ENCODE results near the gene CDH4. TPM values are rescaled to one million over a fixed set of nuclear protein-coding genes. Genes with fewer than 3 reads are reported as not detected.

CDH4 gene
- total and polyA plus RNA-seq, 2 of the 13 experiments (the other 11 are each of a cell fraction or from before 2014, with no cell fraction given), result not detected

GRCh38 chr20:61535956-61536355, 283.9 kb downstream of the CDH4 start:
- FAIRE-seq (no peak), DNase-seq (ENCODE audit: low spot score) (no peak), ATAC-seq (no peak)
- in situ Hi-C loops (cut with HindIII; ENCODE audit: extremely low pct_ligation_motif_present, low pct_unique_long_range_greater_than_20kb) (no loop called here), intact Hi-C loops (cut with micrococcal nuclease; ENCODE audit: unreplicated experiment) (no loop called here)
- H3K36me3 ChIP-seq (replicated peaks in 1 of 2; ENCODE audit: control insufficient read depth in 1 of 2, insufficient read depth in 2 of 2, low read length in 2 of 2), result no peaks in the 10 kb centered on the region
- no peaks in the 10 kb centered on the region for H3K4me1 ChIP-seq (ENCODE audit: insufficient read depth, low read length)
- ChIA-PET POLR2A (no interaction called here), CTCF (ENCODE audit: low intra/inter-chr PET ratio, low total read pairs) (no interaction called here)
- WGBS (ENCODE audit: low lambda C conversion rate), result 0% methylated on average over 1 of the region's 8 CpGs
- no peak for TF ChIP-seq CREBL2 (CRISPR knock-in tag; IDR thresholded peaks at IDR 0.05; ENCODE audit: borderline replicate concordance)
- TF ChIP-seq NFE2L2 (IDR thresholded peaks at IDR 0.05; ENCODE audit: low read length), result no peak
- no peak for TF ChIP-seq MAFK (conservative IDR thresholded peaks at IDR 0.05 in 1 of 2, IDR thresholded peaks at IDR 0.05 in 1 of 2; ENCODE audit: low read length in 2 of 2)
- TF ChIP-seq ZNF180 (CRISPR knock-in tag; IDR thresholded peaks at IDR 0.05; ENCODE audit: borderline replicate concordance, low read depth), result no peak
- TF ChIP-seq, protein P1, sequence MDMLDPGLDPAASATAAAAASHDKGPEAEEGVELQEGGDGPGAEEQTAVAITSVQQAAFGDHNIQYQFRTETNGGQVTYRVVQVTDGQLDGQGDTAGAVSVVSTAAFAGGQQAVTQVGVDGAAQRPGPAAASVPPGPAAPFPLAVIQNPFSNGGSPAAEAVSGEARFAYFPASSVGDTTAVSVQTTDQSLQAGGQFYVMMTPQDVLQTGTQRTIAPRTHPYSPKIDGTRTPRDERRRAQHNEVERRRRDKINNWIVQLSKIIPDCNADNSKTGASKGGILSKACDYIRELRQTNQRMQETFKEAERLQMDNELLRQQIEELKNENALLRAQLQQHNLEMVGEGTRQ (IDR thresholded peaks at IDR 0.05; ENCODE audit: low read depth, low read length), result no peak
- TF ChIP-seq, protein P1 (CRISPR knock-in tag; IDR thresholded peaks at IDR 0.05; ENCODE audit: borderline replicate concordance), result no peak
- no peak for TF ChIP-seq ZBTB44 (CRISPR knock-in tag; IDR thresholded peaks at IDR 0.05)
- TF ChIP-seq ZNF138 (CRISPR knock-in tag; IDR thresholded peaks at IDR 0.05; ENCODE audit: low read depth), result no peak
- no peak for TF ChIP-seq NFKB2 (CRISPR knock-in tag; IDR thresholded peaks at IDR 0.05; ENCODE audit: borderline replicate concordance)
- no peak for TF ChIP-seq ATF7 (IDR thresholded peaks at IDR 0.05)
- TF ChIP-seq ATF7 (CRISPR knock-in tag; IDR thresholded peaks at IDR 0.05), result no peak
- no peak for TF ChIP-seq ATM (IDR thresholded peaks at IDR 0.05; ENCODE audit: borderline replicate concordance)
- no peak for TF ChIP-seq ONECUT2 (CRISPR knock-in tag; IDR thresholded peaks at IDR 0.05)
- no peak overlapping the region for H2AFZ ChIP-seq (ENCODE audit: low read length)
- peaks cover 21 to 84% of the 10 kb centered on the region in 2 experiments; a peak in 4 of 5 replicates for H3K27me3 ChIP-seq (ENCODE audit: control insufficient read depth in 1 of 2, insufficient read depth in 2 of 2, low read length in 2 of 2)
- no peak overlapping the region for H3K4me2 ChIP-seq (ENCODE audit: low read depth, low read length)
- H3K9me3 ChIP-seq (ENCODE audit: low read length), result no peaks in the 10 kb centered on the region
- H3K4me3 ChIP-seq (replicated peaks in 1 of 3; ENCODE audit: insufficient read depth in 1 of 3, low read depth in 2 of 3, low read length in 3 of 3), result no peak overlapping the region
- H3K27ac ChIP-seq (ENCODE audit: extremely low read length, insufficient read depth, low read length), result no peak overlapping the region
- H3K9ac ChIP-seq (ENCODE audit: insufficient read depth, low read depth, low read length), result no peak overlapping the region
- no peaks in the 10 kb centered on the region for H3K79me2 ChIP-seq (ENCODE audit: insufficient read depth, low read length)
- no TSS peak for BruUV-seq (replicated peaks)
- H4K20me1 ChIP-seq (ENCODE audit: insufficient read depth, low read length), result no peaks in the 10 kb centered on the region; the same call in 1 of the 2 replicates

Data from HepG2 (cell line).